ENCODE results near the gene FAM168A. TPM values are rescaled to one million over a fixed set of nuclear protein-coding genes. Genes with fewer than 3 reads are reported as not detected.
"Not testable (repeated sequence)": the region's sequence is repeated elsewhere in the genome, so short reads cannot be mapped to it uniquely, and the experiment has no call there.

The FAM168A gene
- total RNA-seq, 2 experiments from 2014 or later, result 10.1 to 23.7 TPM

- H3K4me3 ChIP-seq (ENCODE audit: low read depth, low read length, poor library complexity, severe bottlenecking), result no peak overlapping the region
- no peaks in the 10 kb centered on the region for H4K20me1 ChIP-seq (ENCODE audit: insufficient read depth, low read length)
- no peak overlapping the region for H3K4me2 ChIP-seq (ENCODE audit: low read length)
- CTCF ChIA-PET (ENCODE audit: unreplicated experiment), result no interaction called here
- H3K79me2 ChIP-seq (ENCODE audit: insufficient read depth, low read depth, low read length), result peaks cover 14% of the 10 kb centered on the region; the same call in 1 of the 2 replicates
- TF ChIP-seq CTCF (conservative IDR thresholded peaks at IDR 0.05; ENCODE audit: low read length), result no peak
- no peak for TF ChIP-seq EZH2phosphoT487 (IDR thresholded peaks at IDR 0.05; ENCODE audit: borderline replicate concordance, low read depth, low read length)
- H3K36me3 ChIP-seq (ENCODE audit: insufficient read depth, low read length), result 0 out of 2 replicates have a peak, but pooled peaks cover 1% of the 10 kb centered on the region
- no TSS peak for BruUV-seq (replicated peaks)
- H3K9me3 ChIP-seq (ENCODE audit: low read length), result 0 out of 2 replicates have a peak, but pooled peaks cover 8% of the 10 kb centered on the region
- H3K27ac ChIP-seq (ENCODE audit: low read depth, low read length, poor library complexity, severe bottlenecking), result no peak overlapping the region
- intact Hi-C loops (cut with micrococcal nuclease; ENCODE audit: unreplicated experiment), result no loop called here
- H2AFZ ChIP-seq (ENCODE audit: low read length), result no peak overlapping the region
- POLR2A ChIA-PET, result no interaction called here
- no peaks in the 10 kb centered on the region for H3K9me2 ChIP-seq (ENCODE audit: insufficient read depth, low read length)
- DNase-seq (ENCODE audit: low spot score), result no peak
- H3K4me1 ChIP-seq (ENCODE audit: insufficient read depth, low read length, poor library complexity, severe bottlenecking), result peaks cover 12% of the 10 kb centered on the region
Measured at GRCh38 chr11:73585834-73586575, 11.9 kb downstream of the FAM168A start.

- H4K20me1 ChIP-seq (ENCODE audit: insufficient read depth, low read length), result no peaks in the 10 kb centered on the region
- CTCF ChIA-PET (ENCODE audit: unreplicated experiment), result no interaction called here
- TF ChIP-seq CTCF (conservative IDR thresholded peaks at IDR 0.05; ENCODE audit: low read length) (no peak), EZH2phosphoT487 (IDR thresholded peaks at IDR 0.05; ENCODE audit: borderline replicate concordance, low read depth, low read length) (no peak)
- DNase-seq (ENCODE audit: low spot score), result no peak
- intact Hi-C loops (cut with micrococcal nuclease; ENCODE audit: unreplicated experiment), result no loop called here
- H3K4me1 ChIP-seq (ENCODE audit: insufficient read depth, low read length, poor library complexity, severe bottlenecking), result peaks cover 7% of the 10 kb centered on the region
- H3K4me3 ChIP-seq (ENCODE audit: low read depth, low read length, poor library complexity, severe bottlenecking), result no peak overlapping the region
- no peak overlapping the region for H3K4me2 ChIP-seq (ENCODE audit: low read length)
- H3K36me3 ChIP-seq (ENCODE audit: insufficient read depth, low read length), result peaks cover 2% of the 10 kb centered on the region; the same call in 1 of the 2 replicates
- no peak overlapping the region for H2AFZ ChIP-seq (ENCODE audit: low read length)
- no TSS peak for BruUV-seq (replicated peaks)
- 0 out of 2 replicates have a peak, but pooled peaks cover 2% of the 10 kb centered on the region for H3K79me2 ChIP-seq (ENCODE audit: insufficient read depth, low read depth, low read length)
- H3K9me3 ChIP-seq (ENCODE audit: low read length), result 0 out of 2 replicates have a peak, but pooled peaks cover 8% of the 10 kb centered on the region
- POLR2A ChIA-PET, result interaction anchor here (0.5 kb wide), 1 partner anchor 136 kb away, joined by 3 read pairs; no protein-coding TSS in a partner anchor
- no peak overlapping the region for H3K27ac ChIP-seq (ENCODE audit: low read depth, low read length, poor library complexity, severe bottlenecking)
- no peaks in the 10 kb centered on the region for H3K9me2 ChIP-seq (ENCODE audit: insufficient read depth, low read length)
Measured at GRCh38 chr11:73584831-73585230, 13.1 kb downstream of the FAM168A start.

- no peak for DNase-seq (ENCODE audit: low spot score)
- Histone ChIP-seq H2AFZ (ENCODE audit: low read length) (no peak overlapping the region), H3K4me2 (ENCODE audit: low read length) (no peak overlapping the region), H3K4me3 (ENCODE audit: low read depth, low read length, poor library complexity, severe bottlenecking) (no peak overlapping the region), H3K79me2 (ENCODE audit: insufficient read depth, low read depth, low read length) (no peaks in the 10 kb centered on the region), H3K36me3 (ENCODE audit: insufficient read depth, low read length) (peaks cover 19% of the 10 kb centered on the region), H3K9me2 (ENCODE audit: insufficient read depth, low read length) (no peaks in the 10 kb centered on the region), H3K27ac (ENCODE audit: low read depth, low read length, poor library complexity, severe bottlenecking) (no peak overlapping the region), H3K9me3 (ENCODE audit: low read length) (peaks cover 7% of the 10 kb centered on the region; the same call in 1 of the 2 replicates), H4K20me1 (ENCODE audit: insufficient read depth, low read length) (no peaks in the 10 kb centered on the region), H3K4me1 (ENCODE audit: insufficient read depth, low read length, poor library complexity, severe bottlenecking) (no peaks in the 10 kb centered on the region)
- TF ChIP-seq EZH2phosphoT487 (IDR thresholded peaks at IDR 0.05; ENCODE audit: borderline replicate concordance, low read depth, low read length) (no peak), CTCF (conservative IDR thresholded peaks at IDR 0.05; ENCODE audit: low read length) (no peak)
- CTCF ChIA-PET (ENCODE audit: unreplicated experiment), result no interaction called here
- intact Hi-C loops (cut with micrococcal nuclease; ENCODE audit: unreplicated experiment), result no loop called here
- BruUV-seq (replicated peaks), result no TSS peak
- POLR2A ChIA-PET, result no interaction called here
Measured at GRCh38 chr11:73582653-73583052, 15.3 kb downstream of the FAM168A start.

- H3K9me3 ChIP-seq (ENCODE audit: low read length); H3K27ac ChIP-seq (ENCODE audit: low read depth, low read length, poor library complexity, severe bottlenecking): not testable (repeated sequence)
- POLR2A ChIA-PET, result interaction anchor here (0.5 to 1.8 kb wide), 7 partner anchors 10 to 731 kb away, joined by 3 to 5 read pairs (median 4); no protein-coding TSS in a partner anchor
Measured at GRCh38 chr11:73580749-73581148, 17.2 kb downstream of the FAM168A start.

More at GRCh38 chr11:73580749-73581148, 17.2 kb downstream of the FAM168A start:
- BruUV-seq (replicated peaks); H3K9me2 ChIP-seq (ENCODE audit: insufficient read depth, low read length); DNase-seq (ENCODE audit: low spot score); CTCF ChIA-PET (ENCODE audit: unreplicated experiment); H3K79me2 ChIP-seq (ENCODE audit: insufficient read depth, low read depth, low read length); intact Hi-C loops (cut with micrococcal nuclease; ENCODE audit: unreplicated experiment); H3K4me2 ChIP-seq (ENCODE audit: low read length); H3K4me3 ChIP-seq (ENCODE audit: low read depth, low read length, poor library complexity, severe bottlenecking); H3K4me1 ChIP-seq (ENCODE audit: insufficient read depth, low read length, poor library complexity, severe bottlenecking); H2AFZ ChIP-seq (ENCODE audit: low read length); H4K20me1 ChIP-seq (ENCODE audit: insufficient read depth, low read length): not testable (repeated sequence)
- peaks cover 22% of the 10 kb centered on the region for H3K36me3 ChIP-seq (ENCODE audit: insufficient read depth, low read length)
